ENCODE results near the gene RFESD.
"Not testable (repeated sequence)": the region's sequence is repeated elsewhere in the genome, so short reads cannot be mapped to it uniquely, and the experiment has no call there.

RFESD gene

GRCh38 chr5:95621839-95622629, 24.5 kb upstream of the RFESD start:
- ATAC-seq (no peak), DNase-seq (no peak)
- Mint-ChIP-seq H3K9me3 (no peaks in the 10 kb centered on the region), H3K27ac (peak overlapping the region in 1 of 2 donors; percentile 89), H3K4me3 (peak overlapping the region; percentile 74 to 82), H3K4me1 (peaks cover 33% of the 10 kb centered on the region), H3K27me3 (no peaks in the 10 kb centered on the region)

GRCh38 chr5:95623706-95624105, 22.9 kb upstream of the RFESD start:
- no peak for ATAC-seq
- H3K27ac Mint-ChIP-seq, result no peak overlapping the region

GRCh38 chr5:95624368-95624767, 22.2 kb upstream of the RFESD start:
- Mint-ChIP-seq H3K27me3 (no peaks in the 10 kb centered on the region), H3K9me3 (no peaks in the 10 kb centered on the region), H3K27ac (no peak overlapping the region), H3K4me1 (peaks cover 16% of the 10 kb centered on the region), H3K4me3 (no peak overlapping the region)
- DNase-seq, result no peak
- no peak for ATAC-seq

More at GRCh38 chr5:95623706-95624105, 22.9 kb upstream of the RFESD start:
- Mint-ChIP-seq H3K4me1 (peaks cover 22% of the 10 kb centered on the region), H3K27me3 (no peaks in the 10 kb centered on the region), H3K4me3 (no peak overlapping the region), H3K9me3 (no peaks in the 10 kb centered on the region)
- no peak for DNase-seq

GRCh38 chr5:95626701-95627100, 19.9 kb upstream of the RFESD start:
- DNase-seq (no peak), ATAC-seq (no peak)
- Mint-ChIP-seq H3K4me3 (no peak overlapping the region), H3K27ac (no peak overlapping the region), H3K4me1 (peaks cover 20% of the 10 kb centered on the region), H3K27me3 (no peaks in the 10 kb centered on the region), H3K9me3 (peaks cover 0 to 11% of the 10 kb centered on the region in 2 donors)

GRCh38 chr5:95627971-95628810, 18.4 kb upstream of the RFESD start:
- H3K9me3 Mint-ChIP-seq, result peaks cover 5 to 19% of the 10 kb centered on the region in 2 donors
- no peaks in the 10 kb centered on the region for H3K27me3 Mint-ChIP-seq
- H3K27ac Mint-ChIP-seq, result no peak overlapping the region
- ATAC-seq, result no peak
- H3K4me3 Mint-ChIP-seq, result no peak overlapping the region
- DNase-seq, result no peak
- peaks cover 19% of the 10 kb centered on the region for H3K4me1 Mint-ChIP-seq

GRCh38 chr5:95628933-95629332, 17.6 kb upstream of the RFESD start:
- no peak for ATAC-seq
- no peaks in the 10 kb centered on the region for H3K27me3 Mint-ChIP-seq
- no peak overlapping the region for H3K27ac Mint-ChIP-seq
- H3K4me3 Mint-ChIP-seq, result no peak overlapping the region
- peaks cover 19% of the 10 kb centered on the region for H3K4me1 Mint-ChIP-seq
- DNase-seq, result no peak
- H3K9me3 Mint-ChIP-seq, result peaks cover 5 to 19% of the 10 kb centered on the region in 2 donors

GRCh38 chr5:95630394-95630917, 16.1 kb upstream of the RFESD start:
- no peak overlapping the region for H3K27ac Mint-ChIP-seq
- H3K4me1 Mint-ChIP-seq, result peaks cover 19% of the 10 kb centered on the region
- H3K27me3 Mint-ChIP-seq, result no peaks in the 10 kb centered on the region

GRCh38 chr5:95631255-95631958, 15.2 kb upstream of the RFESD start:
- ATAC-seq (peak; percentile 16), DNase-seq (no peak)
- Mint-ChIP-seq H3K27me3 (no peaks in the 10 kb centered on the region), H3K4me3 (peak overlapping the region; percentile 38 to 69), H3K27ac (peak overlapping the region; percentile 82 to 97), H3K4me1 (peaks cover 19% of the 10 kb centered on the region), H3K9me3 (peaks cover 5 to 19% of the 10 kb centered on the region in 2 donors)

More at GRCh38 chr5:95630394-95630917, 16.1 kb upstream of the RFESD start:
- H3K9me3 Mint-ChIP-seq, result peaks cover 5 to 19% of the 10 kb centered on the region in 2 donors
- ATAC-seq (no peak), DNase-seq (no peak)
- no peak overlapping the region for H3K4me3 Mint-ChIP-seq

- H3K9me3 Mint-ChIP-seq, result peaks cover 5 to 19% of the 10 kb centered on the region in 2 donors
- H3K27me3 Mint-ChIP-seq, result no peaks in the 10 kb centered on the region
- H3K4me3 Mint-ChIP-seq, result peak overlapping the region; percentile 38 to 69
- ATAC-seq (peak; percentile 100), DNase-seq (peak; percentile 66 to 79)
- peaks cover 19% of the 10 kb centered on the region for H3K4me1 Mint-ChIP-seq
- peak overlapping the region; percentile 97 to 98 for H3K27ac Mint-ChIP-seq
These were observed 14.4 kb upstream of the RFESD start for GRCh38 chr5:95631991-95632675.

- not testable (repeated sequence) for ATAC-seq, DNase-seq, H3K4me3 Mint-ChIP-seq, H3K27ac Mint-ChIP-seq, H3K27me3 Mint-ChIP-seq
- H3K9me3 Mint-ChIP-seq, result peaks cover 5 to 19% of the 10 kb centered on the region in 2 donors
- H3K4me1 Mint-ChIP-seq, result peaks cover 19% of the 10 kb centered on the region
These were observed 13.6 kb upstream of the RFESD start for GRCh38 chr5:95632942-95633341.

- H3K9me3 Mint-ChIP-seq, result peaks cover 5 to 19% of the 10 kb centered on the region in 2 donors
- ATAC-seq, result no peak
- H3K4me1 Mint-ChIP-seq, result peaks cover 25% of the 10 kb centered on the region
- DNase-seq, result no peak
- H3K4me3 Mint-ChIP-seq, result no peak overlapping the region
- no peak overlapping the region for H3K27ac Mint-ChIP-seq
- H3K27me3 Mint-ChIP-seq, result no peaks in the 10 kb centered on the region
These were observed 12.9 kb upstream of the RFESD start for GRCh38 chr5:95633671-95634070.

- Mint-ChIP-seq H3K4me1 (peaks cover 26% of the 10 kb centered on the region), H3K4me3 (no peak overlapping the region), H3K27me3 (no peaks in the 10 kb centered on the region), H3K27ac (no peak overlapping the region), H3K9me3 (peaks cover 5 to 19% of the 10 kb centered on the region in 2 donors)
- no peak for ATAC-seq
- DNase-seq, result no peak
These were observed 12.5 kb upstream of the RFESD start for GRCh38 chr5:95634081-95634480.

GRCh38 chr5:95638632-95639031, 7.9 kb upstream of the RFESD start:
- no peaks in the 10 kb centered on the region for H3K9me3 Mint-ChIP-seq
- H3K4me3 Mint-ChIP-seq, result no peak overlapping the region
- H3K27me3 Mint-ChIP-seq, result no peaks in the 10 kb centered on the region
- ATAC-seq (no peak), DNase-seq (no peak)
- H3K4me1 Mint-ChIP-seq, result peaks cover 7% of the 10 kb centered on the region
- H3K27ac Mint-ChIP-seq, result no peak overlapping the region

GRCh38 chr5:95641741-95642220, 4.8 kb upstream of the RFESD start:
- peaks cover 34% of the 10 kb centered on the region for H3K4me1 Mint-ChIP-seq
- ATAC-seq (no peak), DNase-seq (no peak)
- no peaks in the 10 kb centered on the region for H3K27me3 Mint-ChIP-seq
- no peak overlapping the region for H3K4me3 Mint-ChIP-seq
- H3K27ac Mint-ChIP-seq, result no peak overlapping the region
- no peaks in the 10 kb centered on the region for H3K9me3 Mint-ChIP-seq

- no peaks in the 10 kb centered on the region for H3K27me3 Mint-ChIP-seq
- H3K27ac Mint-ChIP-seq, result no peak overlapping the region
- no peak overlapping the region for H3K4me3 Mint-ChIP-seq
- H3K9me3 Mint-ChIP-seq, result no peaks in the 10 kb centered on the region
- no peak for ATAC-seq
- H3K4me1 Mint-ChIP-seq, result peaks cover 34% of the 10 kb centered on the region
- no peak for DNase-seq
These were observed 3.4 kb upstream of the RFESD start for GRCh38 chr5:95643152-95643551.
